CD4-positive, CD25-positive, alpha-beta regulatory T cell (primary cell): ENCODE results near the gene MTHFSD. TPM values are rescaled to one million over a fixed set of nuclear protein-coding genes. Genes with fewer than 3 reads are reported as not detected.

Experiments
- ATAC-seq, 2 donors: fragments of 150-1000 bp; cut with Tn5 transposase; one replicate each; pipeline ENCODE4 v1.10.0; 2021; ENCODE audit warnings: low read depth in 2 of 2, moderate number of reproducible peaks in 2 of 2, moderate library complexity in 1 of 2
- DNase-seq, 3 donors: peaks; one replicate each; pipeline versions ENCODE4 v3.0.0 to v3.0.0-alpha.2; 2012 to 2022; ENCODE audit warnings: mixed read lengths in 1 of 3
- H3K27ac ChIP-seq: one replicate; pipeline ENCODE4 v1.7.0; 2013; ENCODE audit warnings: mild to moderate bottlenecking, low read length; ENCODE audit not compliant: insufficient read depth, poor library complexity, severe bottlenecking
- H3K27me3 ChIP-seq: one replicate; pipeline ENCODE4 v1.7.0; 2013; ENCODE audit warnings: low read length; ENCODE audit not compliant: control insufficient read depth, insufficient read depth
- H3K36me3 ChIP-seq: one replicate; pipeline ENCODE4 v1.7.0; 2013; ENCODE audit warnings: mild to moderate bottlenecking, low read length, moderate library complexity; ENCODE audit not compliant: control insufficient read depth, insufficient read depth
- H3K4me1 ChIP-seq: 2 replicates; pipeline ENCODE4 v1.7.0; 2013; ENCODE audit warnings: mild to moderate bottlenecking, low read length; ENCODE audit not compliant: insufficient read depth, control insufficient read depth, poor library complexity, severe bottlenecking
- H3K4me3 ChIP-seq: one replicate; pipeline ENCODE4 v1.7.0; 2013; ENCODE audit warnings: low read depth, mild to moderate bottlenecking, low read length, moderate library complexity
- H3K9me3 ChIP-seq, 2 experiments: 1 replicate in 1 of 2; 2 replicates in 1 of 2; pipeline ENCODE4 v1.7.0; 2013; ENCODE audit warnings: low read length in 2 of 2, mild to moderate bottlenecking in 1 of 2, moderate library complexity in 1 of 2; ENCODE audit not compliant: control insufficient read depth in 2 of 2
- H3K27ac Mint-ChIP-seq, 3 donors: one replicate each; pipeline ENCODE4 v1.8.0; 2020 to 2022; ENCODE audit warnings: mild to moderate bottlenecking in 3 of 3, mixed read lengths in 3 of 3, moderate library complexity in 2 of 3
- H3K27me3 Mint-ChIP-seq: one replicate; pipeline ENCODE4 v1.8.0; 2022; ENCODE audit warnings: mild to moderate bottlenecking, mixed read lengths
- H3K36me3 Mint-ChIP-seq: one replicate; pipeline ENCODE4 v1.8.0; 2020; ENCODE audit warnings: mixed read lengths
- H3K4me1 Mint-ChIP-seq, 4 donors: one replicate each; pipeline ENCODE4 v1.8.0; 2020 to 2022; ENCODE audit warnings: mixed read lengths in 4 of 4, mild to moderate bottlenecking in 1 of 4
- H3K4me3 Mint-ChIP-seq, 4 donors: one replicate each; pipeline ENCODE4 v1.8.0; 2020 to 2022; ENCODE audit warnings: mild to moderate bottlenecking in 4 of 4, mixed read lengths in 4 of 4, moderate library complexity in 3 of 4
- H3K9me3 Mint-ChIP-seq, 7 donors: one replicate each; pipeline ENCODE4 v1.8.0; 2020 to 2022; ENCODE audit warnings: mixed read lengths in 7 of 7, mild to moderate bottlenecking in 3 of 7, moderate library complexity in 2 of 7
- polyA plus RNA-seq, 4 donors: library from polyadenylated mRNA; unstranded; fragments of 300-500 nt; fragmentation: Illumina TruSeq; gene quantifications; one replicate each; pipeline ENCODE4 v1.2.3, GENCODE V29; 2021
- total RNA-seq: library from RNA; stranded (reverse); gene quantifications from one replicate; pipeline ENCODE4 v1.2.3, GENCODE V29; 2022

Gene MTHFSD
- total and polyA plus RNA-seq, 5 donors from 2014 or later: 13.4 to 19.4 (median 16.4) TPM

DNA sequence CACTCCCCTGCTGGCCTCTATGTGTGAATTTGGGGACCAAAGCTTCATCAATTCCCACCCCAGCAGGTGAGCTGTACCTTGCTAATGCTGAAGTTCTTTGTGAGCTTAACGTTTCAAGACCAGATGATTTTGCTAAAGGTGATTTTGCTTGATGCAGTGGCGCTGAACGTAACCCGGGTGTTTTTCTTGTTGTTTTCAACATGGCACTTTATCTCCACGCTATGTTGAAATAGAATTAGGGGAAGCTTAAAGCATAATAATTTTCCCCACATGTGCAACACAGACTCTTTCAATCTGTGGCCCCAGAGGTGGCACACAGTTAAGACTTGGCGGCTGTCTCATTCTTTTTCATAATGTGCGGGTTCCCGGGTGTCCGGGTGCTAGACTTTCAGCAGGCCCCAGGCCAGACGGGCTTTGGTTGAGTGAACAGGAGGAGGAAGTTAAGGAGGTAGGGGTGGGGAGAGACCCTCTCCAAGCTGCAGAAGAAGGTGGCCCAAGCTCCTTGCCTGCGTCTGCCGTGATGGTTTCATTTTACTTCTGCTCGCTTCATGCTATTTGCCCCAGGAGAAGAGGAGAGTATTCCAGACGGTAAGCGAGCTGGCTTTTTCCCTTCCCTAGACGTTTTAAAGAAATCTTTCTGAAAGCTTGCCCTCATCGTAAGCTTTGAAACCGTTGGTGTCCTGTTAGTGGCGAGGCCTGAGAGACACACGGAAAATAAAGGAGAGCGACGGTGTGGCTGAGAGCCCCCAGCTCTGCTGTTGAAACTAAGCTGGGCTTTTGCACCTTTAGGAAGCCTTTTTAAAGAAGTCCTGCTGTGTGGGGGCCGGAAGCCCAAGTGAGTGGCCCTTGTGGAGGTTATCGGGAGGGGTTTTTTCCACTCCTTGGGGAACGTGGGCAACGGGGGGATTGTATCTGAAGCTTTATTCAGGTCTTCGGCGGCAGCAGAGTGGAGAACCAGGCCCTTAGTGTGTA is 15.8 kb upstream of the MTHFSD start:
- no peaks in the 10 kb centered on the region for H3K36me3 Mint-ChIP-seq
- Histone ChIP-seq H3K27me3 (peaks cover 14% of the 10 kb centered on the region), H3K4me3 (no peak overlapping the region), H3K9me3 (no peaks in the 10 kb centered on the region), H3K4me1 (peaks cover 4% of the 10 kb centered on the region), H3K27ac (no peak overlapping the region), H3K36me3 (no peaks in the 10 kb centered on the region)
- H3K27ac Mint-ChIP-seq: no peak overlapping the region
- H3K4me1 Mint-ChIP-seq: peaks cover 0 to 14% (median 0%) of the 10 kb centered on the region in 4 donors
- peaks cover 0 to 3% (median 0%) of the 10 kb centered on the region in 7 donors for H3K9me3 Mint-ChIP-seq
- DNase-seq: no peak
- peaks cover 61% of the 10 kb centered on the region for H3K27me3 Mint-ChIP-seq
- H3K4me3 Mint-ChIP-seq: peak overlapping the region in 1 of 4 donors; percentile 38
- ATAC-seq: no peak

DNA sequence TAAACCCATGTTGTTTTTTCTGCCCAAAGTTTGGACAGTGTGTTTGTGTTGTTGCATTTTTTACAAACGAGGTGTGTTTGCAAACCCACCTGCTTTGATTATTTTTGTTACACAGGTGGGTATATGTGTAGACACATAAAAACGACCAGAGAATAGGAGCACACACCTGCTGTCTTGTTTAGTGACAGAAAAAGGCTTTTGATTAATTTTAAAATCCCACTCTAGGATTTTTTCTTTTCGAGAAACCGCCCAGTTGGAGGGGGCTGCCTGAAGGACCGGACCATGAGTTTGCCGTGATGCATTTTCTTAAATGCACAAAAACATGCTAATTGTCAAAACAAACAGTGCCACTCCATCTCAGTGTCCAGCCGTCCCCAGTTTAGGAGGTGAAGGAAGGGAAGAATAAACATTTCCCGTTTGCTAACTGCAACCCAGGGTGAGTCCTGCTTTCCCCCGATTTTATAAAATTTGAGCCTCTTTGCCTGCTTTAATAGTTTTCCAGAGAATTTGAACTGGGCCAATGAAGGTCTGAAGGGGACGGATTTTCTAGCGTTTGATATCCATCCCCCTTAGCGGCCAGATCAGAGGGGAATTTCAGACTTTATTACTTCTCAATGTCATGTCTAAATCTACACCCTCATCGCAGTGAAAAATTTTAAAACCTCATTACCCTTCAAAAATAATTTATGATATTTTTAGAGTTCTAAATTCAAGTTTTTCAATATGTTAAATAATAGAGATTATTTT is 14.8 kb upstream of the MTHFSD start:
- Mint-ChIP-seq H3K36me3 (no peaks in the 10 kb centered on the region), H3K27me3 (peaks cover 61% of the 10 kb centered on the region), H3K9me3 (peaks cover 0 to 3% (median 0%) of the 10 kb centered on the region in 7 donors), H3K27ac (no peak overlapping the region), H3K4me3 (no peak overlapping the region), H3K4me1 (peaks cover 0 to 21% (median 3%) of the 10 kb centered on the region in 4 donors)
- ATAC-seq (no peak), DNase-seq (no peak)
- Histone ChIP-seq H3K4me1 (peaks cover 6% of the 10 kb centered on the region), H3K4me3 (no peak overlapping the region), H3K27ac (no peak overlapping the region), H3K9me3 (no peaks in the 10 kb centered on the region), H3K36me3 (no peaks in the 10 kb centered on the region), H3K27me3 (peaks cover 20% of the 10 kb centered on the region)

DNA sequence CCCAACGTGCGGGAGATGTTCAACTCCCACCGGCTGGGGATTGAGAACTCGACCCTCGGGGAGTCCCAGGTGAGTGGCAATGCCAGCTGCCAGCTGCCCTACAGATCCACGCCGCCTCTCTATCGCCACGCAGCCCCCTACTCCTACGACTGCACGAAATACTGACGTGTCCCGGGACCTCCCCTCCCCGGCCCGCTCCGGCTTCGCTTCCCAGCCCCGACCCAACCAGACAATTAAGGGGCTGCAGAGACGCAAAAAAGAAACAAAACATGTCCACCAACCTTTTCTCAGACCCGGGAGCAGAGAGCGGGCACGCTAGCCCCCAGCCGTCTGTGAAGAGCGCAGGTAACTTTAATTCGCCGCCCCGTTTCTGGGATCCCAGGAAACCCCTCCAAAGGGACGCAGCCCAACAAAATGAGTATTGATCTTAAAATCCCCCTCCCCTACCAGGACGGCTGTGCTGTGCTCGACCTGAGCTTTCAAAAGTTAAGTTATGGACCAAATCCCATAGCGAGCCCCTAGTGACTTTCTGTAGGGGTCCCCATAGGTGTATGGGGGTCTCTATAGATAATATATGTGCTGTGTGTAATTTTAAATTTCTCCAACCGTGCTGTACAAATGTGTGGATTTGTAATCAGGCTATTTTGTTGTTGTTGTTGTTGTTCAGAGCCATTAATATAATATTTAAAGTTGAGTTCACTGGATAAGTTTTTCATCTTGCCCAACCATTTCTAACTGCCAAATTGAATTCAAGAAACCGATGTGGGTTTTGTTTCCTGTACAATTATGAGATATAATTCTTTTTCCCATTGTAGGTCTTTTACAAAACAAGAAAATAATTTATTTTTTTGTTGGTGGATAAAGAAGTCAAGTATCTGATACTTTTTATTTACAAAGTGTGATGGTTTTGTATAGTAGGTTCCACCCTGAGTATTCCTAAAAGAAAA is 13.9 kb upstream of the MTHFSD start:
- Histone ChIP-seq H3K27me3 (peaks cover 26% of the 10 kb centered on the region), H3K9me3 (no peaks in the 10 kb centered on the region), H3K4me1 (peaks cover 13% of the 10 kb centered on the region), H3K4me3 (no peak overlapping the region), H3K27ac (no peak overlapping the region), H3K36me3 (no peaks in the 10 kb centered on the region)
- no peak for DNase-seq
- peak overlapping the region in 3 of 4 donors; percentile 17 to 49 (median 39) for H3K4me3 Mint-ChIP-seq
- peaks cover under 1 to 25% (median 8%) of the 10 kb centered on the region in 4 donors for H3K4me1 Mint-ChIP-seq
- no peak for ATAC-seq
- no peaks in the 10 kb centered on the region for H3K36me3 Mint-ChIP-seq
- peaks cover 0 to 3% (median 0%) of the 10 kb centered on the region in 7 donors for H3K9me3 Mint-ChIP-seq
- H3K27ac Mint-ChIP-seq: peak overlapping the region in 1 of 3 donors; percentile 38
- H3K27me3 Mint-ChIP-seq: peaks cover 66% of the 10 kb centered on the region

DNA sequence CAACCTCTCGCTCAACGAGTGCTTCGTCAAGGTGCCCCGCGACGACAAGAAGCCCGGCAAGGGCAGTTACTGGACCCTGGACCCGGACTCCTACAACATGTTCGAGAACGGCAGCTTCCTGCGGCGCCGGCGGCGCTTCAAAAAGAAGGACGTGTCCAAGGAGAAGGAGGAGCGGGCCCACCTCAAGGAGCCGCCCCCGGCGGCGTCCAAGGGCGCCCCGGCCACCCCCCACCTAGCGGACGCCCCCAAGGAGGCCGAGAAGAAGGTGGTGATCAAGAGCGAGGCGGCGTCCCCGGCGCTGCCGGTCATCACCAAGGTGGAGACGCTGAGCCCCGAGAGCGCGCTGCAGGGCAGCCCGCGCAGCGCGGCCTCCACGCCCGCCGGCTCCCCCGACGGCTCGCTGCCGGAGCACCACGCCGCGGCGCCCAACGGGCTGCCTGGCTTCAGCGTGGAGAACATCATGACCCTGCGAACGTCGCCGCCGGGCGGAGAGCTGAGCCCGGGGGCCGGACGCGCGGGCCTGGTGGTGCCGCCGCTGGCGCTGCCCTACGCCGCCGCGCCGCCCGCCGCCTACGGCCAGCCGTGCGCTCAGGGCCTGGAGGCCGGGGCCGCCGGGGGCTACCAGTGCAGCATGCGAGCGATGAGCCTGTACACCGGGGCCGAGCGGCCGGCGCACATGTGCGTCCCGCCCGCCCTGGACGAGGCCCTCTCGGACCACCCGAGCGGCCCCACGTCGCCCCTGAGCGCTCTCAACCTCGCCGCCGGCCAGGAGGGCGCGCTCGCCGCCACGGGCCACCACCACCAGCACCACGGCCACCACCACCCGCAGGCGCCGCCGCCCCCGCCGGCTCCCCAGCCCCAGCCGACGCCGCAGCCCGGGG is 12.9 kb upstream of the MTHFSD start:
- DNase-seq (no peak), ATAC-seq (no peak)
- Mint-ChIP-seq H3K27me3 (peaks cover 72% of the 10 kb centered on the region), H3K36me3 (no peaks in the 10 kb centered on the region), H3K27ac (no peak overlapping the region), H3K4me1 (peaks cover 5 to 29% (median 13%) of the 10 kb centered on the region in 4 donors), H3K9me3 (peaks cover 0 to 3% (median 0%) of the 10 kb centered on the region in 7 donors), H3K4me3 (peak overlapping the region in 3 of 4 donors; percentile 28 to 69 (median 29))
- H3K4me3 ChIP-seq: no peak overlapping the region
- peaks cover 15% of the 10 kb centered on the region for H3K4me1 ChIP-seq
- no peaks in the 10 kb centered on the region for H3K9me3 ChIP-seq
- no peak overlapping the region for H3K27ac ChIP-seq
- no peaks in the 10 kb centered on the region for H3K36me3 ChIP-seq
- H3K27me3 ChIP-seq: peaks cover 28% of the 10 kb centered on the region

DNA sequence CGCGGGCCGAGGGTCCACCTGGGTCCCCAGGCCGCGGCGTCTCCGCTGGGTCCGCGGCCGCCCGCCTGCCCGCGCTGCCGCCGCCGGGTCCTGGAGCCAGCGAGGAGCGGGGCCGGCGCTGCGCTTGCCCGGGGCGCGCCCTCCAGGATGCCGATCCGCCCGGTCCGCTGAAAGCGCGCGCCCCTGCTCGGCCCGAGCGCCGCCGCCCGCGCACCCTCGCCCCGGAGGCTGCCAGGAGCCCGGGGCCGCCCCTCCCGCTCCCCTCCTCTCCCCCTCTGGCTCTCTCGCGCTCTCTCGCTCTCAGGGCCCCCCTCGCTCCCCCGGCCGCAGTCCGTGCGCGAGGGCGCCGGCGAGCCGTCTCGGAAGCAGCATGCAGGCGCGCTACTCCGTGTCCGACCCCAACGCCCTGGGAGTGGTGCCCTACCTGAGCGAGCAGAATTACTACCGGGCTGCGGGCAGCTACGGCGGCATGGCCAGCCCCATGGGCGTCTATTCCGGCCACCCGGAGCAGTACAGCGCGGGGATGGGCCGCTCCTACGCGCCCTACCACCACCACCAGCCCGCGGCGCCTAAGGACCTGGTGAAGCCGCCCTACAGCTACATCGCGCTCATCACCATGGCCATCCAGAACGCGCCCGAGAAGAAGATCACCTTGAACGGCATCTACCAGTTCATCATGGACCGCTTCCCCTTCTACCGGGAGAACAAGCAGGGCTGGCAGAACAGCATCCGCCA is 12.1 kb upstream of the MTHFSD start:
- DNase-seq (peak in 1 of 3 donors; percentile 22), ATAC-seq (no peak)
- peaks cover 15% of the 10 kb centered on the region for H3K4me1 ChIP-seq
- no peaks in the 10 kb centered on the region for H3K36me3 ChIP-seq
- H3K27ac ChIP-seq: no peak overlapping the region
- no peak overlapping the region for H3K4me3 ChIP-seq
- Mint-ChIP-seq H3K36me3 (no peaks in the 10 kb centered on the region), H3K4me1 (peaks cover 5 to 29% (median 13%) of the 10 kb centered on the region in 4 donors), H3K4me3 (peak overlapping the region in 3 of 4 donors; percentile 28 to 69 (median 29)), H3K27ac (no peak overlapping the region), H3K27me3 (peaks cover 73% of the 10 kb centered on the region), H3K9me3 (peaks cover 0 to 3% (median 0%) of the 10 kb centered on the region in 7 donors)
- peaks cover 28% of the 10 kb centered on the region for H3K27me3 ChIP-seq
- H3K9me3 ChIP-seq: no peaks in the 10 kb centered on the region

DNA sequence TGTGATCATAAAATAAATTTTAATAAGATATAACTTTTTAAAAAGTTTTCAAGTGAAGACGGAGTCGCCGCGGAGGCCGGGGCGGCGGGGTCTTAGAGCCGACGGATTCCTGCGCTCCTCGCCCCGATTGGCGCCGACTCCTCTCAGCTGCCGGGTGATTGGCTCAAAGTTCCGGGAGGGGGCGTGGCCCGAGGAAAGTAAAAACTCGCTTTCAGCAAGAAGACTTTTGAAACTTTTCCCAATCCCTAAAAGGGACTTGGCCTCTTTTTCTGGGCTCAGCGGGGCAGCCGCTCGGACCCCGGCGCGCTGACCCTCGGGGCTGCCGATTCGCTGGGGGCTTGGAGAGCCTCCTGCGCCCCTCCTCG is 11.5 kb upstream of the MTHFSD start, which contains the start of gene FOXC2:
Gene FOXC2, plus strand, starts transcription at position 229 of the 365 bp plus-strand sequence. CDS start 507 bp downstream, outside the sequence.
- Mint-ChIP-seq H3K27ac (peak within 1 kb of the TSS in 1 of 3 donors; percentile 85), H3K4me1 (peaks cover 5 to 29% (median 13%) of the 10 kb centered on the region in 4 donors), H3K36me3 (no peaks in the 10 kb centered on the region), H3K27me3 (peaks cover 79% of the 10 kb centered on the region), H3K9me3 (peaks cover 0 to 3% (median 0%) of the 10 kb centered on the region in 7 donors), H3K4me3 (peak within 1 kb of the TSS; percentile 32 to 70 (median 52))
- H3K4me3 ChIP-seq: no peak within 1 kb of the TSS
- H3K27me3 ChIP-seq: peaks cover 28% of the 10 kb centered on the region
- H3K9me3 ChIP-seq: no peaks in the 10 kb centered on the region
- DNase-seq (peak in 2 of 3 donors; percentile 19 to 60), ATAC-seq (no peak)
- no peak within 1 kb of the TSS for H3K27ac ChIP-seq
- H3K36me3 ChIP-seq: no peaks in the 10 kb centered on the region
- peaks cover 15% of the 10 kb centered on the region for H3K4me1 ChIP-seq
